Posterior cingulate gyrus (tissue), 11 donors: ENCODE data around the gene RHEX.

Experiments
- DNase-seq, 10 donors: peaks; one replicate each; pipeline versions ENCODE4 v3.0.0 to v3.0.0-alpha.2; 2020 to 2021; ENCODE audit warnings: mixed read lengths in 3 of 10
- intact Hi-C: fragments of 100-400 bp; cut with DNase I; formaldehyde crosslinking; loops from one replicate; pipeline ENCODE4 v1.15.1; 2023

The RHEX gene

DNA sequence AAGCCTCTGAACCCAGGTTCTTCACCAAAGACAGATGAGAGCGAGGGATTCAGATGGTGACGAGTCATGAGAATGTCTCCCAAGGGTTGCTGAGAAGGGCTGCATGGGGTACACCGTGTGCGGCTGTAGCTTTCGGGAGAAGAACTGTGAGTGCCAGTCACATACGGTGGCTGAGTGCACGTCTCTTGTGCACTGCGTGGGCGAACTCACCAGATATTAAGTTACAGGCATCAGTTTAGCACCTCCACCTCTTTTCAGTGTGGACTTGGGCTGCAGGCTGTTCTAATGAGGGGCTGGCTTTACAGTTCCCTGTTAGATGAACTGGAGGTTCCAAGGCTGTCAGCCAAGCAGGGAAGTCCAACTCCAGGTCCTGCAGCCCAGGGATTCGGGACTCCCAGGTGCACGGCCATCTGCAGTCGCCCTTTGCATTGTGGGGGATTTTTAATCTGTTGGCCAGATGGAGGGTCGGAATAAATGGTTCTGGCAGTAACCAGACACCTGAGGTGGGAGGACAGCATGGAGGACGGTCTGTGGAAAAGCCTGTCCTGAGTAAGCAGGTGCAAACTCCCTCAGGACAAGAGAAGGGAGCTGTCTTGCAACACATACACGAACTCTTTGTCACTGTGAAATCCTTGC is 90.7 kb downstream of the RHEX start:
- intact Hi-C loops = no loop called here
- DNase-seq = no peak

DNA sequence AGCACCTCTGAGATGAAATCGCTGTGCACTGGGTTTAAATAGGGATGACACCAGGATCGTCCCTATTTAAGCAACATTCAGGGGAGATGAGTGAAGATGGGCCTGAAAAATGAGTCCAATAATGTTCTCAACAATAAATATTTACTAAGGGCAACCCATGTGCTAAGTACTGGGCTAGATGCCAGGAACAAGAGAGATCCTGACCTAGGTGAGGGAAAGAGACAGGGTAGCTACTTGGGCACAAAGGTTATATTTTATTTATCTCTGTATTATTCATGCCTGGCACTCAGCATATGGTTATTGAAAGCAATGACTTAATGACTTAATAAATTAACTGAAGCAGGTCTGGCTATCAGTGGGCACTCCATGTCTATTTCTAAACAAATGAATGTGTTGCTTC is 91.6 kb downstream of the RHEX start:
- intact Hi-C loops = no loop called here

DNA sequence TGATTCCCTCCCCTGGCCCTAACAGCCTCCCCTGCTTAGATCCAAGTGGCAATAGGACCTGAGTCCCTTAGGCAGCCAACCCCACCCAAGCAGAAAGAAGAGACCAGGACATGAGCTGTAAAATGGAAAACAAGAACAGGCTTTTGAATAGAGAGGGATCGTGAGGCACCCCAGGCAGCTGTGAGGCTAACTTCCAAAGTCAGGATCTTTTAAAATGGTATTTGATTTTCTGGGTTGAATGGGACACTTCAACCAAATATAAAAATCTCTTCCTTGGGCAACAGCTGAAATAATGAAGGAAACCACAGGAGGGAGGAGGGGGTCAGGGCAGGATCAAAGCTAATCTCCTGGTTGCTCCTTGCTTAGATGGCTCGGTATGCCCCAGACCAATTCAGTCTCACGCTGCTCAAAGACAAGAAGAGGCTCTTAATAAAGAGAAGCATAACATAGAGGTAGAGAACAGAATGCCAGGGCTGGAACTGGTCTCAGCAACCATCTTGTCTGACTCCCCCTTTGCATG is 92.9 kb downstream of the RHEX start:
- DNase-seq = no peak
- intact Hi-C loops = no loop called here

More for the DNA sequence above, 91.6 kb downstream of the RHEX start:
- no peak for DNase-seq
